Astrocyte (in vitro differentiated cells and primary cell): ENCODE measurements around the gene STX17.

Source experiments
- EZH2 ChIP-seq: IDR thresholded peaks from 2 replicates; pipeline ENCODE4 v1.6.1; 2012; ENCODE audit warnings: mild to moderate bottlenecking, low read length, inconsistent platforms; ENCODE audit not compliant: insufficient read depth
- TF ChIP-seq, protein P1 (sequence below): IDR thresholded peaks from 2 replicates; pipeline ENCODE4 v1.5.1; 2011; ENCODE audit warnings: low read depth, mild to moderate bottlenecking, inconsistent platforms, low read length, moderate library complexity; ENCODE audit not compliant: insufficient read depth

DNA sequence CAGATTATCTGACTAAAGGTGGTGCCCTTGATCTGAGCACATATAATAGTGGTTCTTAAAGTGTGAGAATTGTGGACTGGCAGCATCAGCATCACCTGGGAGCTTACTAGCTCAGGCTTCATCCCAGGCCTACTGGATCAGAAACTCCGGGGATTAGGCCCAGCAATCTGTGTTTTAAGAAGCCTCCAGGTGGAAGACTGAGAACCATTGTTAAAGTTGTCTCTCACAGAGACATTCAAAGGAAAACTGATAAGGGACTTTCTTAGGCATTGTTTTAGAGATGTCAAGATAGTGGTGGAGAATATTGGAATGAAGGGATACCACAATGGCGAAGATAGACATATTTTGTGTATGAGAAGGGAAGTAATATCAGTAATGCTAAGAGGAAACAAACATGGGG lies 59.5 kb downstream of the STX17 start:
- TF ChIP-seq, protein P1, sequence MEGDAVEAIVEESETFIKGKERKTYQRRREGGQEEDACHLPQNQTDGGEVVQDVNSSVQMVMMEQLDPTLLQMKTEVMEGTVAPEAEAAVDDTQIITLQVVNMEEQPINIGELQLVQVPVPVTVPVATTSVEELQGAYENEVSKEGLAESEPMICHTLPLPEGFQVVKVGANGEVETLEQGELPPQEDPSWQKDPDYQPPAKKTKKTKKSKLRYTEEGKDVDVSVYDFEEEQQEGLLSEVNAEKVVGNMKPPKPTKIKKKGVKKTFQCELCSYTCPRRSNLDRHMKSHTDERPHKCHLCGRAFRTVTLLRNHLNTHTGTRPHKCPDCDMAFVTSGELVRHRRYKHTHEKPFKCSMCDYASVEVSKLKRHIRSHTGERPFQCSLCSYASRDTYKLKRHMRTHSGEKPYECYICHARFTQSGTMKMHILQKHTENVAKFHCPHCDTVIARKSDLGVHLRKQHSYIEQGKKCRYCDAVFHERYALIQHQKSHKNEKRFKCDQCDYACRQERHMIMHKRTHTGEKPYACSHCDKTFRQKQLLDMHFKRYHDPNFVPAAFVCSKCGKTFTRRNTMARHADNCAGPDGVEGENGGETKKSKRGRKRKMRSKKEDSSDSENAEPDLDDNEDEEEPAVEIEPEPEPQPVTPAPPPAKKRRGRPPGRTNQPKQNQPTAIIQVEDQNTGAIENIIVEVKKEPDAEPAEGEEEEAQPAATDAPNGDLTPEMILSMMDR = no peak
- no peak for TF ChIP-seq EZH2
